K562 (cell line): ENCODE results near the gene RSF1. TPM values are rescaled to one million over a fixed set of nuclear protein-coding genes. Genes with fewer than 3 reads are reported as not detected.

Experiments
- ATAC-seq: fragments of 200-7000 bp; cut with Tn5 transposase; 3 replicates; pipeline ENCODE4 v1.9.1; 2020; ENCODE audit warnings: moderate library complexity
- BruUV-seq: library from RNA; stranded (reverse); fragments of 400-500 nt; replicated peaks from 2 replicates; lab custom pipeline; 2021; lab: Mats Ljungman, UMichigan
- CTCF ChIA-PET: fragments of 300-600 bp; formaldehyde crosslinking; extraction: SDS; loops from one replicate; lab custom pipeline; 2021; ENCODE audit warnings: low intra/inter-chr PET ratio; lab: Yijun Ruan, JAX
- POLR2A ChIA-PET: fragments of 300-600, 350-650 bp; sonication (Branson Sonifier 250); formaldehyde crosslinking; extraction: SDS; loops from one replicate; lab custom pipeline; 2021; ENCODE audit warnings: antibody characterized with exemption, inconsistent platforms; lab: Yijun Ruan, JAX
- DNase-seq, 4 experiments: peaks; one replicate each; pipeline versions ENCODE4 v3.0.0 to v3.0.0-alpha.2; 2011 to 2018; ENCODE audit warnings: low spot score in 3 of 4, mixed read lengths in 3 of 4; ENCODE audit errors: extremely low read depth in 1 of 4
- FAIRE-seq: peaks from 2 replicates; lab custom pipeline; 2011; peaks lifted over from hg19 to GRCh38; lab: Jason Lieb, UNC
- H2AFZ ChIP-seq: 2 replicates; pipeline ENCODE4 v1.6.0; 2011; ENCODE audit warnings: low read depth, low read length, control low read depth, inconsistent platforms
- H3K27ac ChIP-seq: fragments of 200-600 bp; 3 replicates; pipeline ENCODE4 v1.8.0; 2011; ENCODE audit warnings: low read depth, mild to moderate bottlenecking, control low read depth, inconsistent platforms, low read length, moderate library complexity, mixed read lengths; ENCODE audit errors: extremely low read depth
- H3K27me3 ChIP-seq, 2 experiments: fragments of 300-600 bp in 1 of 2; 2 replicates in 1 of 2; 3 replicates in 1 of 2; pipeline versions ENCODE4 v1.6.0 to v1.8.0; 2011; ENCODE audit warnings: inconsistent platforms in 2 of 2, low read length in 2 of 2, mild to moderate bottlenecking in 1 of 2, mixed read lengths in 1 of 2, moderate library complexity in 1 of 2; ENCODE audit not compliant: control insufficient read depth in 2 of 2, insufficient read depth in 2 of 2
- H3K36me3 ChIP-seq: fragments of 300-600 bp; 3 replicates; pipeline ENCODE4 v1.8.0; 2011; ENCODE audit warnings: mild to moderate bottlenecking, low read length, inconsistent platforms; ENCODE audit not compliant: control insufficient read depth, insufficient read depth
- H3K4me1 ChIP-seq, 2 experiments: fragments of 200-600 bp in 1 of 2; replicated peaks in 1 of 2; 2 replicates in 1 of 2; 3 replicates in 1 of 2; pipeline versions ENCODE4 v1.5.1 to v1.8.0; 2011; ENCODE audit warnings: inconsistent platforms in 2 of 2, low read length in 2 of 2, mild to moderate bottlenecking in 1 of 2, mixed read lengths in 1 of 2, moderate library complexity in 1 of 2; ENCODE audit not compliant: control insufficient read depth in 2 of 2, insufficient read depth in 2 of 2
- H3K4me2 ChIP-seq: 2 replicates; pipeline ENCODE4 v1.6.1; 2011; ENCODE audit warnings: low read length, control low read depth, inconsistent platforms, mixed read lengths; ENCODE audit not compliant: insufficient read depth
- H3K4me3 ChIP-seq: fragments of 200-600 bp; sonication (generic), shearing (Covaris generic); 2 replicates; pipeline ENCODE4 v1.5.1; 2016; ENCODE audit warnings: control low read depth, inconsistent platforms
- H3K79me2 ChIP-seq: fragments of 200-600 bp; 3 replicates; pipeline ENCODE4 v1.8.0; 2011; ENCODE audit warnings: low read length, inconsistent platforms; ENCODE audit not compliant: control insufficient read depth, insufficient read depth
- H3K9ac ChIP-seq, 2 experiments: 2 replicates each; pipeline versions ENCODE4 v1.6.0 to v1.6.1; 2011; ENCODE audit warnings: low read depth in 2 of 2, low read length in 2 of 2, control low read depth in 1 of 2, inconsistent platforms in 1 of 2, mild to moderate bottlenecking in 1 of 2, mixed read lengths in 1 of 2; ENCODE audit not compliant: insufficient read depth in 1 of 2
- H3K9me1 ChIP-seq: one replicate; pipeline ENCODE4 v1.6.0; 2011; ENCODE audit warnings: inconsistent platforms, mild to moderate bottlenecking, low read length, moderate library complexity; ENCODE audit not compliant: control insufficient read depth, insufficient read depth
- H3K9me3 ChIP-seq: replicated peaks from 2 replicates; pipeline ENCODE4 v1.5.1; 2011; ENCODE audit warnings: low read depth, low read length, inconsistent platforms; ENCODE audit not compliant: control insufficient read depth, insufficient read depth
- H4K20me1 ChIP-seq: replicated peaks from 2 replicates; pipeline ENCODE4 v1.6.1; 2011; ENCODE audit warnings: low read length, inconsistent platforms, mixed read lengths; ENCODE audit not compliant: control insufficient read depth, insufficient read depth
- DACH1 ChIP-seq: fragments of 450-650 bp; IDR thresholded peaks from 2 replicates; pipeline ENCODE4 v1.6.1; 2018; ENCODE audit not compliant: partially characterized antibody
- GABPB1 ChIP-seq: sonication (generic); formaldehyde crosslinking; IDR thresholded peaks from 2 replicates; pipeline ENCODE4 v1.8.0; 2022; ENCODE audit warnings: mild to moderate bottlenecking, missing genetic modification reagents
- HES1 ChIP-seq: fragments of 450-650 bp; IDR thresholded peaks from 2 replicates; pipeline ENCODE4 v1.6.1; 2016; ENCODE audit warnings: low read depth, mild to moderate bottlenecking, moderate library complexity
- MTF1 ChIP-seq: fragments of 250-450 bp; sonication (Bioruptor Pico); IDR thresholded peaks from 2 replicates; pipeline ENCODE4 v1.9.0; 2021; ENCODE audit warnings: moderate library complexity, mild to moderate bottlenecking, inconsistent platforms, borderline replicate concordance
- NFATC3 ChIP-seq: fragments of 450-650 bp; IDR thresholded peaks from 2 replicates; pipeline ENCODE4 v1.6.1; 2017; ENCODE audit warnings: mild to moderate bottlenecking
- SIX5 ChIP-seq, 2 experiments: IDR thresholded peaks; 2 replicates each; pipeline ENCODE4 v1.6.1; 2011; ENCODE audit warnings: low read length in 2 of 2, borderline replicate concordance in 1 of 2, low read depth in 1 of 2, mild to moderate bottlenecking in 1 of 2, moderate library complexity in 1 of 2; ENCODE audit not compliant: insufficient read depth in 1 of 2
- SMARCC2 ChIP-seq: fragments of 450-650 bp; IDR thresholded peaks from 2 replicates; pipeline ENCODE4 v1.6.1; 2017; ENCODE audit warnings: antibody characterized with exemption, moderate library complexity, mild to moderate bottlenecking, low read depth
- ZNF197 ChIP-seq: fragments of 200-800 bp; sonication (Bioruptor generic); IDR thresholded peaks from 2 replicates; pipeline ENCODE4 v1.6.1; 2016; ENCODE audit warnings: low read depth, missing genetic modification characterization, missing compliant biosample characterization
- WGBS: fragments of 100-300 bp; shearing (Covaris generic); methylation state at CpG from one replicate; pipeline ENCODE4 v1.1.6; 2016; ENCODE audit warnings: low coverage, mixed read lengths; ENCODE audit not compliant: insufficient coverage; ENCODE audit errors: missing lambda C conversion rate; 5-methylcytosine and 5-hydroxymethylcytosine counted together
- in situ Hi-C: fragments of 300-500 bp; cut with MboI; formaldehyde crosslinking; loops from 4 replicates; pipeline ENCODE4 v1.15.0; 2018; ENCODE audit warnings: inconsistent platforms, mixed read lengths
- intact Hi-C: fragments of 100-400 bp; cut with micrococcal nuclease; formaldehyde crosslinking; loops from 2 replicates; pipeline ENCODE4 v1.14.2; 2022
- polyA plus RNA-seq, 8 experiments: library from polyadenylated mRNA; depleted of rRNA in 4 of 8; stranded (reverse) in 5 of 8; unstranded in 3 of 8; fragments of >200 nt; fragmentation: Nextera tagmentation in 2 of 8; fragmentation: Illumina TruSeq in 1 of 8; extraction: Ambion mirVana in 2 of 8; extraction: Trizol in 1 of 8; gene quantifications; 2 replicates each; pipeline versions ENCODE4 v1.2.1 to v1.2.3, GENCODE V29; 2011 to 2014; ENCODE audit warnings: inconsistent platforms in 1 of 8, missing spikeins in 1 of 8
- total RNA-seq, 7 experiments: library from RNA; depleted of rRNA in 6 of 7; stranded (reverse); fragments of >200 nt in 6 of 7; fragmentation: Illumina TruSeq in 2 of 7; extraction: Trizol in 2 of 7; gene quantifications; 2 replicates each; pipeline versions ENCODE4 v1.2.1 to v1.2.3, GENCODE V29; 2011 to 2021; ENCODE audit warnings: low replicate concordance in 1 of 7
- TF ChIP-seq, protein P1 (sequence below): fragments of 450-650 bp; IDR thresholded peaks from 2 replicates; pipeline ENCODE4 v1.6.1; 2017; ENCODE audit warnings: mild to moderate bottlenecking, moderate library complexity

RSF1 gene
- total and polyA plus RNA-seq, 9 of the 15 experiments (the other 6 are each of a cell fraction or from before 2014, with no cell fraction given): 9.7 to 63.6 (median 42.8) TPM

GRCh38 chr11:77647654-77648305, 172.7 kb downstream of the RSF1 start:
- H3K36me3 ChIP-seq: no peaks in the 10 kb centered on the region
- H2AFZ ChIP-seq: peak overlapping the region; percentile 22; the same call in 1 of the 2 replicates
- H3K9me3 ChIP-seq: no peaks in the 10 kb centered on the region
- H3K9me1 ChIP-seq: no peaks in the 10 kb centered on the region
- H3K9ac ChIP-seq: no peak overlapping the region
- no peak overlapping the region for H3K4me3 ChIP-seq
- H3K27ac ChIP-seq: no peak overlapping the region
- peaks cover 9 to 26% of the 10 kb centered on the region in 2 experiments; a peak in 3 of 5 replicates for H3K4me1 ChIP-seq
- H3K27me3 ChIP-seq: no peaks in the 10 kb centered on the region
- H3K79me2 ChIP-seq: no peaks in the 10 kb centered on the region
- ATAC-seq (no peak), DNase-seq (no peak), FAIRE-seq (no peak)
- in situ Hi-C loops: no loop called here
- no peak for TF ChIP-seq DACH1
- no peak for TF ChIP-seq HES1
- no peak for TF ChIP-seq SIX5 (IDR thresholded peaks at IDR 0.05; ENCODE audit: borderline replicate concordance in 1 of 2, insufficient read depth in 1 of 2, low read depth in 1 of 2, low read length in 2 of 2)
- TF ChIP-seq, protein P1, sequence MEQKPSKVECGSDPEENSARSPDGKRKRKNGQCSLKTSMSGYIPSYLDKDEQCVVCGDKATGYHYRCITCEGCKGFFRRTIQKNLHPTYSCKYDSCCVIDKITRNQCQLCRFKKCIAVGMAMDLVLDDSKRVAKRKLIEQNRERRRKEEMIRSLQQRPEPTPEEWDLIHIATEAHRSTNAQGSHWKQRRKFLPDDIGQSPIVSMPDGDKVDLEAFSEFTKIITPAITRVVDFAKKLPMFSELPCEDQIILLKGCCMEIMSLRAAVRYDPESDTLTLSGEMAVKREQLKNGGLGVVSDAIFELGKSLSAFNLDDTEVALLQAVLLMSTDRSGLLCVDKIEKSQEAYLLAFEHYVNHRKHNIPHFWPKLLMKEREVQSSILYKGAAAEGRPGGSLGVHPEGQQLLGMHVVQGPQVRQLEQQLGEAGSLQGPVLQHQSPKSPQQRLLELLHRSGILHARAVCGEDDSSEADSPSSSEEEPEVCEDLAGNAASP: no peak
- no peak for TF ChIP-seq SMARCC2
- TF ChIP-seq NFATC3: no peak
- TF ChIP-seq ZNF197 (CRISPR knock-in tag): no peak
- TF ChIP-seq MTF1: no peak
- TF ChIP-seq GABPB1 (CRISPR knock-in tag): no peak
- WGBS: 28% methylated on average over 3 of the region's 3 CpGs
- no peaks in the 10 kb centered on the region for H4K20me1 ChIP-seq
- intact Hi-C loops: no loop called here
- CTCF ChIA-PET: no interaction called here
- no TSS peak for BruUV-seq
- no peak overlapping the region for H3K4me2 ChIP-seq
- POLR2A ChIA-PET: interaction anchor here (1.0 to 2.4 kb wide), 2 partner anchors 10 to 11 kb away, joined by 3 to 13 read pairs; partner anchors contain the start of gene CLNS1A
